SHP77 treated with DMSO at 0.1 percent for 48 hours (cell line): ENCODE results near the gene MRPL28.
"Not testable (repeated sequence)": the region's sequence is repeated elsewhere in the genome, so short reads cannot be mapped to it uniquely, and the experiment has no call there.

Source experiments
- DNase-seq: peaks from one replicate; lab custom pipeline; 2025; lab: John Stamatoyannopoulos, UW

Gene MRPL28

GRCh38 chr16:339680-340079 lies 30.7 kb downstream of the MRPL28 start:
- DNase-seq = no peak

GRCh38 chr16:337975-338575 lies 32.3 kb downstream of the MRPL28 start:
- peak; percentile 70 for DNase-seq

- peak; percentile 35 for DNase-seq
Observed at GRCh38 chr16:337437-337836, 32.9 kb downstream of the MRPL28 start.

- no peak for DNase-seq
Observed at GRCh38 chr16:336269-336668, 34.1 kb downstream of the MRPL28 start.

- not testable (repeated sequence) for DNase-seq
Observed at GRCh38 chr16:334861-335632, 35.3 kb downstream of the MRPL28 start.

- DNase-seq = not testable (repeated sequence)
Observed at GRCh38 chr16:334164-334832, 36.0 kb downstream of the MRPL28 start.

- no peak for DNase-seq
Observed at GRCh38 chr16:333406-334094, 36.8 kb downstream of the MRPL28 start.

GRCh38 chr16:331181-331814 lies 39.0 kb downstream of the MRPL28 start:
- DNase-seq = not testable (repeated sequence)

GRCh38 chr16:330741-331140 lies 39.6 kb downstream of the MRPL28 start:
- no peak for DNase-seq

GRCh38 chr16:325375-326145 lies 44.8 kb downstream of the MRPL28 start:
- no peak for DNase-seq

GRCh38 chr16:324451-325334 lies 45.6 kb downstream of the MRPL28 start:
- no peak for DNase-seq

- no peak for DNase-seq
Observed at GRCh38 chr16:324201-324450, 46.2 kb downstream of the MRPL28 start.

- no peak for DNase-seq
Observed at GRCh38 chr16:322476-323143, 47.7 kb downstream of the MRPL28 start.

GRCh38 chr16:321532-321931 lies 48.8 kb downstream of the MRPL28 start:
- DNase-seq = no peak

- no peak for DNase-seq
Observed at GRCh38 chr16:320206-320605, 50.1 kb downstream of the MRPL28 start.

GRCh38 chr16:318628-319027 lies 51.7 kb downstream of the MRPL28 start:
- no peak for DNase-seq

GRCh38 chr16:317583-317982 lies 52.8 kb downstream of the MRPL28 start:
- DNase-seq = no peak
